Gastrocnemius medialis (tissue), 4 donors: Measurements from ENCODE around the gene C1QTNF9.

Experiments
- POLR2A ChIP-seq, 2 donors: fragments of 450-650 bp; IDR thresholded peaks; one replicate each; pipeline ENCODE4 v1.6.1; 2017; ENCODE audit warnings: antibody characterized with exemption in 2 of 2, mild to moderate bottlenecking in 2 of 2, moderate library complexity in 2 of 2
- TF ChIP-seq, protein P1 (sequence below), 5 experiments: fragments of 450-650 bp in 3 of 5; fragments of 200-600 bp in 2 of 5; sonication (generic) in 2 of 5; IDR thresholded peaks in 4 of 5; conservative IDR thresholded peaks in 1 of 5; 1 replicate in 4 of 5; 2 replicates in 1 of 5; pipeline ENCODE4 v1.5.1; 2016 to 2019; ENCODE audit warnings: antibody characterized with exemption in 5 of 5, mild to moderate bottlenecking in 3 of 5, moderate library complexity in 3 of 5

DNA sequence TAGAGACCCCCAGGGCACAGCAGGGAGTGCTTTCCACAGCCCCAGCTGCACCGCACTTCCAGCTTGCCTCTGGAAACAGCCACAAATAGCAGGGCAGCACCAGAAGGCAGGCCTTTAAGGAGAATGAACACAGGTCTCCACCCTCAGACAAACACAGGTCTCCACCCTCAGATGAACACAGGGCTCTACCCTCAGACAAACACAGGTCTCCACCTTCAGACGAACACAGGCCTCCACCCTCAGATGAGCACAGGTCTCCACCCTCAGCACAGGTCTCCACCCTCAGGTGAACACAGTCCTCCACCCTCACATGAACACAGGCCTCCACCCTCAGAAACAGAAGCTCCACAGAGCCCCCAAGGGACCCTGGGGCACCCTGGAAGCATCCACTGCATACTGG lies 51.7 kb downstream of the C1QTNF9 start:
- TF ChIP-seq, protein P1, sequence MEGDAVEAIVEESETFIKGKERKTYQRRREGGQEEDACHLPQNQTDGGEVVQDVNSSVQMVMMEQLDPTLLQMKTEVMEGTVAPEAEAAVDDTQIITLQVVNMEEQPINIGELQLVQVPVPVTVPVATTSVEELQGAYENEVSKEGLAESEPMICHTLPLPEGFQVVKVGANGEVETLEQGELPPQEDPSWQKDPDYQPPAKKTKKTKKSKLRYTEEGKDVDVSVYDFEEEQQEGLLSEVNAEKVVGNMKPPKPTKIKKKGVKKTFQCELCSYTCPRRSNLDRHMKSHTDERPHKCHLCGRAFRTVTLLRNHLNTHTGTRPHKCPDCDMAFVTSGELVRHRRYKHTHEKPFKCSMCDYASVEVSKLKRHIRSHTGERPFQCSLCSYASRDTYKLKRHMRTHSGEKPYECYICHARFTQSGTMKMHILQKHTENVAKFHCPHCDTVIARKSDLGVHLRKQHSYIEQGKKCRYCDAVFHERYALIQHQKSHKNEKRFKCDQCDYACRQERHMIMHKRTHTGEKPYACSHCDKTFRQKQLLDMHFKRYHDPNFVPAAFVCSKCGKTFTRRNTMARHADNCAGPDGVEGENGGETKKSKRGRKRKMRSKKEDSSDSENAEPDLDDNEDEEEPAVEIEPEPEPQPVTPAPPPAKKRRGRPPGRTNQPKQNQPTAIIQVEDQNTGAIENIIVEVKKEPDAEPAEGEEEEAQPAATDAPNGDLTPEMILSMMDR (IDR thresholded peaks at IDR 0.05 in 4 of 5, conservative IDR thresholded peaks at IDR 0.05 in 1 of 5) = no peak
- no peak for TF ChIP-seq POLR2A (IDR thresholded peaks at IDR 0.05)
